HL-60 (cell line): ENCODE data around the gene BAG2.

Experiments used
- DNase-seq, 2 experiments: peaks; one replicate each; pipeline ENCODE4 v3.0.0-alpha.2; 2010 to 2020; ENCODE audit warnings: low read depth in 1 of 2, low spot score in 1 of 2
- H3K27ac ChIP-seq: fragments of 250-450 bp; sonication (Bioruptor Pico); replicated peaks from 2 replicates; pipeline ENCODE4 v1.5.1; 2020; ENCODE audit warnings: mild to moderate bottlenecking, moderate library complexity
- H3K27me3 ChIP-seq: fragments of 250-450 bp; sonication (Bioruptor Pico); 2 replicates; pipeline ENCODE4 v1.5.1; 2021; ENCODE audit warnings: mild to moderate bottlenecking, moderate library complexity; ENCODE audit not compliant: insufficient read depth, poor library complexity, severe bottlenecking
- H3K4me3 ChIP-seq: replicated peaks from 2 replicates; pipeline ENCODE4 v1.5.1; 2011; ENCODE audit warnings: mild to moderate bottlenecking, control low read depth, low read length; ENCODE audit not compliant: insufficient read depth
- GABPA ChIP-seq: IDR thresholded peaks from 2 replicates; pipeline ENCODE4 v1.6.1; 2012; ENCODE audit warnings: low read depth
- POLR2AphosphoS5 ChIP-seq: IDR thresholded peaks from 2 replicates; pipeline ENCODE4 v1.6.1; 2012; ENCODE audit warnings: low read depth
- SPI1 ChIP-seq: IDR thresholded peaks from 2 replicates; pipeline ENCODE4 v1.6.1; 2012; ENCODE audit warnings: low read depth, mild to moderate bottlenecking, borderline replicate concordance
- TF ChIP-seq, protein P1 (sequence below): IDR thresholded peaks from one replicate; pipeline ENCODE4 v1.5.1; 2011; ENCODE audit warnings: low read length, control low read depth, inconsistent platforms; ENCODE audit not compliant: insufficient read depth
- TF ChIP-seq, protein P2 (sequence below): IDR thresholded peaks from 2 replicates; pipeline ENCODE4 v1.6.1; 2012; ENCODE audit warnings: low read depth; ENCODE audit not compliant: insufficient replicate concordance

BAG2 gene

GRCh38 chr6:57193177-57193576 lies 21.1 kb downstream of the BAG2 start:
- Histone ChIP-seq H3K4me3 (no peak overlapping the region), H3K27me3 (no peaks in the 10 kb centered on the region), H3K27ac (no peak overlapping the region)
- TF ChIP-seq, protein P1, sequence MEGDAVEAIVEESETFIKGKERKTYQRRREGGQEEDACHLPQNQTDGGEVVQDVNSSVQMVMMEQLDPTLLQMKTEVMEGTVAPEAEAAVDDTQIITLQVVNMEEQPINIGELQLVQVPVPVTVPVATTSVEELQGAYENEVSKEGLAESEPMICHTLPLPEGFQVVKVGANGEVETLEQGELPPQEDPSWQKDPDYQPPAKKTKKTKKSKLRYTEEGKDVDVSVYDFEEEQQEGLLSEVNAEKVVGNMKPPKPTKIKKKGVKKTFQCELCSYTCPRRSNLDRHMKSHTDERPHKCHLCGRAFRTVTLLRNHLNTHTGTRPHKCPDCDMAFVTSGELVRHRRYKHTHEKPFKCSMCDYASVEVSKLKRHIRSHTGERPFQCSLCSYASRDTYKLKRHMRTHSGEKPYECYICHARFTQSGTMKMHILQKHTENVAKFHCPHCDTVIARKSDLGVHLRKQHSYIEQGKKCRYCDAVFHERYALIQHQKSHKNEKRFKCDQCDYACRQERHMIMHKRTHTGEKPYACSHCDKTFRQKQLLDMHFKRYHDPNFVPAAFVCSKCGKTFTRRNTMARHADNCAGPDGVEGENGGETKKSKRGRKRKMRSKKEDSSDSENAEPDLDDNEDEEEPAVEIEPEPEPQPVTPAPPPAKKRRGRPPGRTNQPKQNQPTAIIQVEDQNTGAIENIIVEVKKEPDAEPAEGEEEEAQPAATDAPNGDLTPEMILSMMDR, result no peak
- TF ChIP-seq, protein P2, sequence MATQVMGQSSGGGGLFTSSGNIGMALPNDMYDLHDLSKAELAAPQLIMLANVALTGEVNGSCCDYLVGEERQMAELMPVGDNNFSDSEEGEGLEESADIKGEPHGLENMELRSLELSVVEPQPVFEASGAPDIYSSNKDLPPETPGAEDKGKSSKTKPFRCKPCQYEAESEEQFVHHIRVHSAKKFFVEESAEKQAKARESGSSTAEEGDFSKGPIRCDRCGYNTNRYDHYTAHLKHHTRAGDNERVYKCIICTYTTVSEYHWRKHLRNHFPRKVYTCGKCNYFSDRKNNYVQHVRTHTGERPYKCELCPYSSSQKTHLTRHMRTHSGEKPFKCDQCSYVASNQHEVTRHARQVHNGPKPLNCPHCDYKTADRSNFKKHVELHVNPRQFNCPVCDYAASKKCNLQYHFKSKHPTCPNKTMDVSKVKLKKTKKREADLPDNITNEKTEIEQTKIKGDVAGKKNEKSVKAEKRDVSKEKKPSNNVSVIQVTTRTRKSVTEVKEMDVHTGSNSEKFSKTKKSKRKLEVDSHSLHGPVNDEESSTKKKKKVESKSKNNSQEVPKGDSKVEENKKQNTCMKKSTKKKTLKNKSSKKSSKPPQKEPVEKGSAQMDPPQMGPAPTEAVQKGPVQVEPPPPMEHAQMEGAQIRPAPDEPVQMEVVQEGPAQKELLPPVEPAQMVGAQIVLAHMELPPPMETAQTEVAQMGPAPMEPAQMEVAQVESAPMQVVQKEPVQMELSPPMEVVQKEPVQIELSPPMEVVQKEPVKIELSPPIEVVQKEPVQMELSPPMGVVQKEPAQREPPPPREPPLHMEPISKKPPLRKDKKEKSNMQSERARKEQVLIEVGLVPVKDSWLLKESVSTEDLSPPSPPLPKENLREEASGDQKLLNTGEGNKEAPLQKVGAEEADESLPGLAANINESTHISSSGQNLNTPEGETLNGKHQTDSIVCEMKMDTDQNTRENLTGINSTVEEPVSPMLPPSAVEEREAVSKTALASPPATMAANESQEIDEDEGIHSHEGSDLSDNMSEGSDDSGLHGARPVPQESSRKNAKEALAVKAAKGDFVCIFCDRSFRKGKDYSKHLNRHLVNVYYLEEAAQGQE, result no peak
- no peak for TF ChIP-seq POLR2AphosphoS5
- no peak for TF ChIP-seq SPI1
- TF ChIP-seq GABPA, result no peak
- no peak for DNase-seq

DNA sequence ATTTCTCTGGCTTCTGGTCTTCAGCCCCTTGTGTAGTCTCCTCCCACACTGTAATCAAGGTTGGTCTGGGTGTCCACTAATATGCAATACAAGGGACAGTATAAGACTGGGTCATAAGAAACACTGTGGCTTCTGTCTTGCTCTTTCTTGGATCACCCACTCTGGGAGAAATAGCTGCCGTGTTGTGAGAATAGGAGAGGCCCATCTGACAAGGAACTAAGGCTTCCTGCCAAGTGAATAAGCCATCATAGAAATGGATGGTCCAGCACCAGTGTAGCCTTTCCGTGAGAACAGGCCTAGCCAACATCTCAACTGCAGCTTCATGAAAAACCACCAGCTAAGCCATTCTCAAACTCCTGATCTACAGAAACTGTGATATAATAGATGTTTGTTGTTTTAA lies 23.3 kb downstream of the BAG2 start:
- Histone ChIP-seq H3K4me3 (no peak overlapping the region), H3K27me3 (no peaks in the 10 kb centered on the region), H3K27ac (no peak overlapping the region)
- no peak for DNase-seq
- TF ChIP-seq, protein P1, result no peak
- no peak for TF ChIP-seq POLR2AphosphoS5
- TF ChIP-seq, protein P2, result no peak
- no peak for TF ChIP-seq SPI1
- TF ChIP-seq GABPA, result no peak

DNA sequence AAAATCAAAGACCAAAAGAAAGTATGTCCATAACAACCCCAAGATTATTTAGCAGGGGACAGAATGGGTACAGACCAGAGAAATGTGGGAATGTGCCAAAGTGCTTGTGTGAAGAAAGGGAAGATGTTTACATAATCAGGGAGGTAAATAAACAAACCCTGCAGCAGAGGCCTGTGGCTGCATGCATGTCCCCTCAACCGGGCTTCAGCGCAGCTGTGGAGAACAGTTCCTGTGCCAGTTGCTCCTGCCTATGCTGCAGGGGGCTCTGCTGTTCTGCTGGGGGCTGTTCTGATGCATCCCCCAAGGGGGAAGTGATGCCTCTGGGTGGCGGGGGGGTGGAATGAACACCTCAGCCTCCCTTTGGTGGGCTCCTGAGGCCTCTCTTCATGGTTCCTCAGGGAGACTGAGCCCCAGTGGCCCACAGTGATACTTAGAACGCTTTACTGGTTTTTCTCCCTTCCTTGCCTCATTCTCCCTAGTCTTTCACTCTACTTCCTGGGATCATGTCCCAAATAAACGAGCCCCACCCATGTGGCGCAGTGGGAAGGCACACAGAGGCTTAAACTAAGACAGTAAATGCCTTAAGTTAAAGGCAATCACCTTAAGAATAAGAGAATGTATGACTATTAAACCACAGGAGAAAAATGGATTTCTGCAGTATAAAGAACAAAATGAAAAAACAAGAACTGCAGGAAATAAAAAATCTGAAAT lies 27.0 kb downstream of the BAG2 start:
- no peak for TF ChIP-seq GABPA
- TF ChIP-seq POLR2AphosphoS5, result no peak
- TF ChIP-seq, protein P1, result no peak
- TF ChIP-seq, protein P2, result no peak
- TF ChIP-seq SPI1, result no peak
- no peaks in the 10 kb centered on the region for H3K27me3 ChIP-seq
- DNase-seq, result no peak
- no peak overlapping the region for H3K4me3 ChIP-seq
- H3K27ac ChIP-seq, result no peak overlapping the region
